K562 (cell line): Measurements from ENCODE around the gene CFAP70. TPM values are rescaled to one million over a fixed set of nuclear protein-coding genes. Genes with fewer than 3 reads are reported as not detected.
A peak's percentile ranks its signal among the peaks of the same experiment; 100 is the strongest.

ENCODE experiments used
- ADNP ChIP-seq: fragments of 200-800 bp; sonication (Bioruptor generic); IDR thresholded peaks from 2 replicates; pipeline ENCODE4 v1.6.1; 2016; ENCODE audit warnings: missing genetic modification characterization, missing compliant biosample characterization
- CBX2 ChIP-seq: fragments of 200-600 bp; sonication (generic); IDR thresholded peaks from one replicate; pipeline ENCODE4 v1.6.1; 2012; ENCODE audit warnings: mild to moderate bottlenecking, low read length, inconsistent platforms; ENCODE audit not compliant: insufficient read depth, poor library complexity, severe bottlenecking
- EP300 ChIP-seq: IDR thresholded peaks from 2 replicates; pipeline ENCODE4 v1.6.1; 2012; ENCODE audit warnings: low read length, improper control_type of control experiment
- FOXA3 ChIP-seq, 2 experiments: fragments of 450-650 bp in 1 of 2; sonication (generic) in 1 of 2; formaldehyde crosslinking; IDR thresholded peaks in 1 of 2; conservative IDR thresholded peaks in 1 of 2; 2 replicates each; pipeline versions ENCODE4 v1.4.0 to v1.8.0; 2020 to 2022; ENCODE audit warnings: mild to moderate bottlenecking in 2 of 2, missing genetic modification reagents in 1 of 2
- HEY1 ChIP-seq: fragments of 250-450 bp; sonication (Bioruptor Pico); IDR thresholded peaks from 2 replicates; pipeline ENCODE4 v1.5.0; 2020; ENCODE audit warnings: mild to moderate bottlenecking, moderate library complexity, borderline replicate concordance
- MTA1 ChIP-seq: fragments of 450-650 bp; IDR thresholded peaks from 2 replicates; pipeline ENCODE4 v1.6.1; 2017; ENCODE audit warnings: borderline replicate concordance
- NRF1 ChIP-seq, 2 experiments: fragments of 450-650 bp; IDR thresholded peaks in 1 of 2; conservative IDR thresholded peaks in 1 of 2; 2 replicates each; pipeline ENCODE4 v1.6.1; 2014; ENCODE audit warnings: mild to moderate bottlenecking in 2 of 2
- POU5F1 ChIP-seq: fragments of 150-350 bp; IDR thresholded peaks from 2 replicates; pipeline ENCODE4 v1.6.1; 2014; ENCODE audit warnings: borderline replicate concordance, low read length, low read depth, mild to moderate bottlenecking; ENCODE audit not compliant: partially characterized antibody
- RFX1 ChIP-seq: fragments of 450-650 bp; IDR thresholded peaks from 2 replicates; pipeline ENCODE4 v1.6.1; 2016; ENCODE audit warnings: mild to moderate bottlenecking, moderate library complexity
- SMARCA4 ChIP-seq: fragments of 450-650 bp; IDR thresholded peaks from 2 replicates; pipeline ENCODE4 v1.6.1; 2016
- STAT5B ChIP-seq: fragments of 250-450 bp; sonication (Bioruptor Pico); IDR thresholded peaks from 2 replicates; pipeline ENCODE4 v1.8.0; 2021; ENCODE audit warnings: mild to moderate bottlenecking, inconsistent platforms
- TCF7 ChIP-seq: sonication (generic); IDR thresholded peaks from 2 replicates; pipeline ENCODE4 v1.6.1; 2016; ENCODE audit warnings: antibody characterized with exemption, borderline replicate concordance
- U2AF1 ChIP-seq: fragments of 200-400 bp; formaldehyde crosslinking; optimal IDR thresholded peaks from 2 replicates; pipeline ENCODE3; 2017; ENCODE audit warnings: mild to moderate bottlenecking, low read depth, low read length, moderate library complexity
- XRCC4 ChIP-seq: IDR thresholded peaks from one replicate; pipeline ENCODE4 v1.6.1; 2011; ENCODE audit not compliant: insufficient read depth, insufficient read length; ENCODE audit errors: extremely low read depth
- ZBTB17 ChIP-seq: fragments of 450-650 bp; formaldehyde crosslinking; IDR thresholded peaks from 2 replicates; pipeline ENCODE4 v1.4.0; 2020; ENCODE audit warnings: mild to moderate bottlenecking
- ZNF699 ChIP-seq: fragments of 250-450 bp; sonication (Bioruptor Pico); IDR thresholded peaks from 2 replicates; pipeline ENCODE4 v1.8.0; 2021; ENCODE audit warnings: mild to moderate bottlenecking, moderate library complexity; ENCODE audit not compliant: insufficient replicate concordance
- polyA plus RNA-seq, 8 experiments: library from polyadenylated mRNA; depleted of rRNA in 4 of 8; stranded (reverse) in 5 of 8; unstranded in 3 of 8; fragments of >200 nt; fragmentation: Nextera tagmentation in 2 of 8; fragmentation: Illumina TruSeq in 1 of 8; extraction: Ambion mirVana in 2 of 8; extraction: Trizol in 1 of 8; gene quantifications; 2 replicates each; pipeline versions ENCODE4 v1.2.1 to v1.2.3, GENCODE V29; 2011 to 2014; ENCODE audit warnings: inconsistent platforms in 1 of 8, missing spikeins in 1 of 8
- total RNA-seq, 7 experiments: library from RNA; depleted of rRNA in 6 of 7; stranded (reverse); fragments of >200 nt in 6 of 7; fragmentation: Illumina TruSeq in 2 of 7; extraction: Trizol in 2 of 7; gene quantifications; 2 replicates each; pipeline versions ENCODE4 v1.2.1 to v1.2.3, GENCODE V29; 2011 to 2021; ENCODE audit warnings: low replicate concordance in 1 of 7
- TF ChIP-seq, protein P1 (sequence below): fragments of 200-800 bp; sonication (Bioruptor generic); IDR thresholded peaks from 2 replicates; pipeline ENCODE4 v1.6.1; 2017; ENCODE audit warnings: missing genetic modification characterization, missing compliant biosample characterization
- TF ChIP-seq, protein P2 (sequence below): fragments of 450-650 bp; conservative IDR thresholded peaks from 2 replicates; pipeline ENCODE4 v1.6.1; 2016; ENCODE audit warnings: missing genetic modification characterization, low read depth, mild to moderate bottlenecking, missing compliant biosample characterization, moderate library complexity
- TF ChIP-seq, protein P3 (sequence below), 2 experiments: IDR thresholded peaks; 2 replicates each; pipeline ENCODE4 v1.6.1; 2012; ENCODE audit warnings: improper control_type of control experiment in 2 of 2, low read depth in 2 of 2, low read length in 2 of 2, borderline replicate concordance in 1 of 2

CFAP70 gene
- total and polyA plus RNA-seq, 9 of the 15 experiments (the other 6 are each of a cell fraction or from before 2014, with no cell fraction given), result 0.27 to 1.6 (median 0.86) TPM

DNA sequence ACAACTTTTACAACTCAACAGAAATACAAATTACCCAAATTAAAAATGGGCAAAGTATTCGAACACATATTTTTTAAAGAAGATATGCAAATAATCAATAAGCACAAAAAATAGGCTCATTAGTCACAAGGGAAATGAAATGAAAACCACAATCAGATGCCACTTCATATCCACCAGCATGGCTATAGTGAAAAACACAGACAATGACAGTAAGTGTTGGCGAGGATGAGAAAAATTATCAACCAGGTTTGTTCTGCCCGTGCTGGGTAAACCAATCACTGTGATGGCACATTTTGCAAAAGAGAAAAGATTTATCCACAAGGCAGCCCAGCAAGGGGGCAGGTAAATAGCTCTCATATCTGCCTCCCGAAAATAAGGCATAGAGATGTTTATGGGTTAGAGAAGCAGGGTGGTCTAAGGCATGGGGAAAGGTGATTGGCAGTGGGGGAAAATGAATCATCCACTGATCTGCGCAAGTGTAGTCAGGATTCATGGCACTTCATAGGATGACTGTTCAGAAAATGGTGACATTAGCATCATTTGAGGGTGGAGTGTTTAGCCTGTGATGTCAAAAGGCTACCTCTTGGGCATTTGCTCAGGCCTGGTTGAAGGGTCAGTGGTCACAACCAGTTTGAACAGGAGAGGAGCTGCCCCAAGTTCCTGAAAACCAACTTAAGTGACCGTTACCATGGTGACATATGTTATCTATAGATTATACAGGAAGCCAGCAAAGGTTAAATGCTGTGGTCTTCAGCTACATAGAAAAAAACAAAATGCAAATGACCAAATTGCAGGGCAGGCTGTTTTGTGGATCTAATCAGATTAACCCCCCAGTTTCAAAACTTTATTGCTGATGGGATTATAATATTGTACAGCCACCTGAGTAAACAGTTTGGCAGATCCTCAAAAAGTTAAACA, 8.0 kb upstream of the CFAP70 start (continued):
- no peak for TF ChIP-seq ADNP (tag)
- no peak for TF ChIP-seq MTA1
- no peak for TF ChIP-seq POU5F1
- peak; percentile 85 to 87 for TF ChIP-seq NRF1 (conservative IDR thresholded peaks at IDR 0.05 in 1 of 2, IDR thresholded peaks at IDR 0.05 in 1 of 2)
- TF ChIP-seq ZNF699, result no peak
- peak; percentile 67; the same call in 1 of the 2 replicates for TF ChIP-seq EP300
- peak; percentile 33 to 61; a peak in 2 of 4 replicates for TF ChIP-seq FOXA3 (CRISPR knock-in tag; conservative IDR thresholded peaks at IDR 0.05 in 1 of 2, IDR thresholded peaks at IDR 0.05 in 1 of 2)
- no peak for TF ChIP-seq CBX2
- TF ChIP-seq RFX1, result peak; percentile 99
- TF ChIP-seq HEY1 (CRISPR knock-in tag), result no peak
- TF ChIP-seq, protein P1, sequence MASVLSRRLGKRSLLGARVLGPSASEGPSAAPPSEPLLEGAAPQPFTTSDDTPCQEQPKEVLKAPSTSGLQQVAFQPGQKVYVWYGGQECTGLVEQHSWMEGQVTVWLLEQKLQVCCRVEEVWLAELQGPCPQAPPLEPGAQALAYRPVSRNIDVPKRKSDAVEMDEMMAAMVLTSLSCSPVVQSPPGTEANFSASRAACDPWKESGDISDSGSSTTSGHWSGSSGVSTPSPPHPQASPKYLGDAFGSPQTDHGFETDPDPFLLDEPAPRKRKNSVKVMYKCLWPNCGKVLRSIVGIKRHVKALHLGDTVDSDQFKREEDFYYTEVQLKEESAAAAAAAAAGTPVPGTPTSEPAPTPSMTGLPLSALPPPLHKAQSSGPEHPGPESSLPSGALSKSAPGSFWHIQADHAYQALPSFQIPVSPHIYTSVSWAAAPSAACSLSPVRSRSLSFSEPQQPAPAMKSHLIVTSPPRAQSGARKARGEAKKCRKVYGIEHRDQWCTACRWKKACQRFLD (CRISPR knock-in tag), result peak; percentile 78
- no peak for TF ChIP-seq ZBTB17
- TF ChIP-seq STAT5B (CRISPR knock-in tag), result no peak
- TF ChIP-seq TCF7, result no peak
- TF ChIP-seq U2AF1, result no peak
- TF ChIP-seq, protein P2, sequence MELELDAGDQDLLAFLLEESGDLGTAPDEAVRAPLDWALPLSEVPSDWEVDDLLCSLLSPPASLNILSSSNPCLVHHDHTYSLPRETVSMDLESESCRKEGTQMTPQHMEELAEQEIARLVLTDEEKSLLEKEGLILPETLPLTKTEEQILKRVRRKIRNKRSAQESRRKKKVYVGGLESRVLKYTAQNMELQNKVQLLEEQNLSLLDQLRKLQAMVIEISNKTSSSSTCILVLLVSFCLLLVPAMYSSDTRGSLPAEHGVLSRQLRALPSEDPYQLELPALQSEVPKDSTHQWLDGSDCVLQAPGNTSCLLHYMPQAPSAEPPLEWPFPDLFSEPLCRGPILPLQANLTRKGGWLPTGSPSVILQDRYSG, result 0 out of 2 replicates have a peak, but pooled peaks have one; percentile 38
- TF ChIP-seq, protein P3, sequence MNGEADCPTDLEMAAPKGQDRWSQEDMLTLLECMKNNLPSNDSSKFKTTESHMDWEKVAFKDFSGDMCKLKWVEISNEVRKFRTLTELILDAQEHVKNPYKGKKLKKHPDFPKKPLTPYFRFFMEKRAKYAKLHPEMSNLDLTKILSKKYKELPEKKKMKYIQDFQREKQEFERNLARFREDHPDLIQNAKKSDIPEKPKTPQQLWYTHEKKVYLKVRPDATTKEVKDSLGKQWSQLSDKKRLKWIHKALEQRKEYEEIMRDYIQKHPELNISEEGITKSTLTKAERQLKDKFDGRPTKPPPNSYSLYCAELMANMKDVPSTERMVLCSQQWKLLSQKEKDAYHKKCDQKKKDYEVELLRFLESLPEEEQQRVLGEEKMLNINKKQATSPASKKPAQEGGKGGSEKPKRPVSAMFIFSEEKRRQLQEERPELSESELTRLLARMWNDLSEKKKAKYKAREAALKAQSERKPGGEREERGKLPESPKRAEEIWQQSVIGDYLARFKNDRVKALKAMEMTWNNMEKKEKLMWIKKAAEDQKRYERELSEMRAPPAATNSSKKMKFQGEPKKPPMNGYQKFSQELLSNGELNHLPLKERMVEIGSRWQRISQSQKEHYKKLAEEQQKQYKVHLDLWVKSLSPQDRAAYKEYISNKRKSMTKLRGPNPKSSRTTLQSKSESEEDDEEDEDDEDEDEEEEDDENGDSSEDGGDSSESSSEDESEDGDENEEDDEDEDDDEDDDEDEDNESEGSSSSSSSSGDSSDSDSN (IDR thresholded peaks at IDR 0.05; ENCODE audit: borderline replicate concordance in 1 of 2, low read depth in 2 of 2, low read length in 2 of 2), result no peak
- no peak for TF ChIP-seq XRCC4
- TF ChIP-seq SMARCA4, result peak; percentile 59; the same call in 1 of the 2 replicates
